HepG2 (cell line): Measurements from ENCODE around the gene HMGCS2. TPM values are rescaled to one million over a fixed set of nuclear protein-coding genes. Genes with fewer than 3 reads are reported as not detected.

Experiments
- CHD2 ChIP-seq: IDR thresholded peaks from 2 replicates; pipeline ENCODE4 v1.6.1; 2011; ENCODE audit warnings: low read depth, low read length, improper control_type of control experiment
- CREB1 ChIP-seq, 2 experiments: fragments of 450-650 bp in 1 of 2; IDR thresholded peaks; 2 replicates each; pipeline ENCODE4 v1.6.1; 2016 to 2017; ENCODE audit warnings: control low read depth in 1 of 2, mild to moderate bottlenecking in 1 of 2, missing compliant biosample characterization in 1 of 2, missing genetic modification characterization in 1 of 2
- ESRRA ChIP-seq: sonication (generic); formaldehyde crosslinking; IDR thresholded peaks from 2 replicates; pipeline ENCODE4 v1.5.1; 2020; ENCODE audit warnings: mild to moderate bottlenecking, low read depth, missing genetic modification reagents
- FOXP1 ChIP-seq, 2 experiments: fragments of 450-650 bp in 1 of 2; IDR thresholded peaks; 2 replicates each; pipeline ENCODE4 v1.6.1; 2017 to 2018; ENCODE audit warnings: antibody characterized with exemption in 1 of 2
- GATAD2A ChIP-seq: IDR thresholded peaks from 2 replicates; pipeline ENCODE4 v1.6.1; 2016
- HMG20A ChIP-seq: IDR thresholded peaks from 2 replicates; pipeline ENCODE4 v1.6.1; 2016; ENCODE audit warnings: borderline replicate concordance
- HNRNPH1 ChIP-seq: fragments of 200-400 bp; formaldehyde crosslinking; optimal IDR thresholded peaks from 2 replicates; pipeline ENCODE3; 2017; ENCODE audit warnings: mild to moderate bottlenecking, low read depth, low read length
- NFE2L2 ChIP-seq: fragments of 150-350 bp; IDR thresholded peaks from 2 replicates; pipeline ENCODE4 v1.6.1; 2014; ENCODE audit warnings: low read length
- PLRG1 ChIP-seq: fragments of 450-650 bp; conservative IDR thresholded peaks from 2 replicates; pipeline ENCODE4 v1.6.1; 2016
- SP140L ChIP-seq: sonication (generic); formaldehyde crosslinking; IDR thresholded peaks from 2 replicates; pipeline ENCODE4 v1.4.0; 2020; ENCODE audit warnings: missing genetic modification reagents, borderline replicate concordance
- TCF12 ChIP-seq, 2 experiments: fragments of 450-650 bp in 1 of 2; sonication (generic) in 1 of 2; formaldehyde crosslinking in 1 of 2; IDR thresholded peaks; 2 replicates each; pipeline versions ENCODE4 v1.6.1 to v1.8.0; 2017 to 2022; ENCODE audit warnings: antibody characterized with exemption in 1 of 2, mild to moderate bottlenecking in 1 of 2, missing genetic modification reagents in 1 of 2, moderate library complexity in 1 of 2
- ZNF260 ChIP-seq: sonication (generic); formaldehyde crosslinking; IDR thresholded peaks from 2 replicates; pipeline ENCODE4 v1.4.0; 2020; ENCODE audit warnings: missing genetic modification reagents, low read depth, mild to moderate bottlenecking, borderline replicate concordance
- ZNF331 ChIP-seq: sonication (generic); formaldehyde crosslinking; IDR thresholded peaks from 2 replicates; pipeline ENCODE4 v1.4.0; 2020; ENCODE audit warnings: missing genetic modification reagents
- ZNF567 ChIP-seq: sonication (generic); formaldehyde crosslinking; IDR thresholded peaks from 2 replicates; pipeline ENCODE4 v1.8.1; 2023; ENCODE audit warnings: mild to moderate bottlenecking, missing genetic modification reagents, borderline replicate concordance
- ZSCAN30 ChIP-seq: sonication (generic); formaldehyde crosslinking; IDR thresholded peaks from 2 replicates; pipeline ENCODE4 v1.5.0; 2020; ENCODE audit warnings: mild to moderate bottlenecking, missing genetic modification reagents
- polyA plus RNA-seq, 8 experiments: library from polyadenylated mRNA; depleted of rRNA in 3 of 8; stranded (reverse) in 7 of 8; unstranded in 1 of 8; fragments of >200 nt; fragmentation: Illumina TruSeq in 4 of 8; extraction: Trizol in 4 of 8; gene quantifications; 2 replicates each; pipeline versions ENCODE4 v1.2.1 to v1.2.3, GENCODE V29; 2011 to 2016; ENCODE audit warnings: low read depth in 4 of 8, missing spikeins in 1 of 8, mixed read lengths in 1 of 8; ENCODE audit not compliant: insufficient read depth in 1 of 8
- total RNA-seq, 5 experiments: library from RNA; depleted of rRNA; stranded (reverse); fragments of >200 nt; fragmentation: Illumina TruSeq; extraction: Trizol; gene quantifications; 2 replicates each; pipeline ENCODE4 v1.2.3, GENCODE V29; 2016; ENCODE audit warnings: low read depth in 1 of 5
- TF ChIP-seq, protein P1 (sequence below): sonication (generic); formaldehyde crosslinking; IDR thresholded peaks from 2 replicates; pipeline ENCODE4 v1.8.1; 2023; ENCODE audit warnings: mild to moderate bottlenecking, missing genetic modification reagents
- TF ChIP-seq, protein P2 (sequence below): sonication (generic); formaldehyde crosslinking; IDR thresholded peaks from 2 replicates; pipeline ENCODE4 v1.5.0; 2020; ENCODE audit warnings: mild to moderate bottlenecking, missing genetic modification reagents

HMGCS2 gene
- total and polyA plus RNA-seq, 2 of the 13 experiments (the other 11 are each of a cell fraction or from before 2014, with no cell fraction given): 0.44 to 1.5 TPM

DNA sequence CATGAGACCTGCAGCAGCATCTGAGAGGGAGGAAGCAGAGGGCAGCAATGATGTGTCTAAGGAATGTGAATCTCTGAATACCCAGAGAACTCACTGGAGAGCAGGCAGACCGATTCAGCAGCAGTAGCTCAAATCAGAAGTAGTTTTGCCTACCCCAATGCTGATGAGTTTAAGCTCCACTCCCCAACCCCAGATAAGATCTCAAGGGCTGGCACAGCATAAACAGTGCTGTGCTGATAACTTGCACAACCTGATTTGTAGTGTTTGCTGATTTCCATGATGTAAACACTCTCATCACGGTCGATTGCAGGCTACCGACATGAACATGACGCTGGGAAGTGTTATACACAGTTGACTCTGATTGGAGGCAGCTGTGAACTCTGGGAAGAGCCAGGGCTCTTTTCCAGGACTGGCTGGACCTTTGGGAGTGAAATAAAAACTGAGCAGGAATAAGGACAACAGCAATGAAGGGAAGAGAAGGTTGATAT, 11.2 kb upstream of the HMGCS2 start (continued):
- 0 out of 2 replicates have a peak, but pooled peaks have one; percentile 25 for TF ChIP-seq ZNF331
- TF ChIP-seq SP140L (CRISPR knock-in tag): no peak
- no peak for TF ChIP-seq HNRNPH1
- 0 out of 2 replicates have a peak, but pooled peaks have one; percentile 8 for TF ChIP-seq CREB1 (IDR thresholded peaks at IDR 0.05)
- TF ChIP-seq CREB1 (CRISPR knock-in tag; IDR thresholded peaks at IDR 0.05): no peak
- TF ChIP-seq GATAD2A (CRISPR knock-in tag): peak; percentile 77
- no peak for TF ChIP-seq ZNF567 (CRISPR knock-in tag)
- no peak for TF ChIP-seq TCF12 (IDR thresholded peaks at IDR 0.05)
- no peak for TF ChIP-seq TCF12 (CRISPR knock-in tag; IDR thresholded peaks at IDR 0.05)
- 0 out of 2 replicates have a peak, but pooled peaks have one; percentile 23 for TF ChIP-seq ESRRA
- TF ChIP-seq CHD2: no peak
- no peak for TF ChIP-seq PLRG1
- TF ChIP-seq ZSCAN30 (CRISPR knock-in tag): no peak
- TF ChIP-seq HMG20A: peak; percentile 61; the same call in 1 of the 2 replicates
- TF ChIP-seq, protein P1, sequence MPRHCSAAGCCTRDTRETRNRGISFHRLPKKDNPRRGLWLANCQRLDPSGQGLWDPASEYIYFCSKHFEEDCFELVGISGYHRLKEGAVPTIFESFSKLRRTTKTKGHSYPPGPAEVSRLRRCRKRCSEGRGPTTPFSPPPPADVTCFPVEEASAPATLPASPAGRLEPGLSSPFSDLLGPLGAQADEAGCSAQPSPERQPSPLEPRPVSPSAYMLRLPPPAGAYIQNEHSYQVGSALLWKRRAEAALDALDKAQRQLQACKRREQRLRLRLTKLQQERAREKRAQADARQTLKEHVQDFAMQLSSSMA (CRISPR knock-in tag): no peak
- TF ChIP-seq NFE2L2: no peak
- no peak for TF ChIP-seq FOXP1 (IDR thresholded peaks at IDR 0.05)
- peak; percentile 91 for TF ChIP-seq FOXP1 (CRISPR knock-in tag; IDR thresholded peaks at IDR 0.05)
- TF ChIP-seq, protein P2, sequence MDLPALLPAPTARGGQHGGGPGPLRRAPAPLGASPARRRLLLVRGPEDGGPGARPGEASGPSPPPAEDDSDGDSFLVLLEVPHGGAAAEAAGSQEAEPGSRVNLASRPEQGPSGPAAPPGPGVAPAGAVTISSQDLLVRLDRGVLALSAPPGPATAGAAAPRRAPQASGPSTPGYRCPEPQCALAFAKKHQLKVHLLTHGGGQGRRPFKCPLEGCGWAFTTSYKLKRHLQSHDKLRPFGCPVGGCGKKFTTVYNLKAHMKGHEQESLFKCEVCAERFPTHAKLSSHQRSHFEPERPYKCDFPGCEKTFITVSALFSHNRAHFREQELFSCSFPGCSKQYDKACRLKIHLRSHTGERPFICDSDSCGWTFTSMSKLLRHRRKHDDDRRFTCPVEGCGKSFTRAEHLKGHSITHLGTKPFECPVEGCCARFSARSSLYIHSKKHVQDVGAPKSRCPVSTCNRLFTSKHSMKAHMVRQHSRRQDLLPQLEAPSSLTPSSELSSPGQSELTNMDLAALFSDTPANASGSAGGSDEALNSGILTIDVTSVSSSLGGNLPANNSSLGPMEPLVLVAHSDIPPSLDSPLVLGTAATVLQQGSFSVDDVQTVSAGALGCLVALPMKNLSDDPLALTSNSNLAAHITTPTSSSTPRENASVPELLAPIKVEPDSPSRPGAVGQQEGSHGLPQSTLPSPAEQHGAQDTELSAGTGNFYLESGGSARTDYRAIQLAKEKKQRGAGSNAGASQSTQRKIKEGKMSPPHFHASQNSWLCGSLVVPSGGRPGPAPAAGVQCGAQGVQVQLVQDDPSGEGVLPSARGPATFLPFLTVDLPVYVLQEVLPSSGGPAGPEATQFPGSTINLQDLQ (CRISPR knock-in tag): no peak
- TF ChIP-seq ZNF260 (CRISPR knock-in tag): no peak
